Measurements from ENCODE around the gene COTL1.
"Not testable (repeated sequence)": the region's sequence is repeated elsewhere in the genome, so short reads cannot be mapped to it uniquely, and the experiment has no call there.

Gene COTL1

GRCh38 chr16:84569382-84569987, 48.4 kb downstream of the COTL1 start:
- ATAC-seq (no peak), DNase-seq (no peak)

- ATAC-seq (no peak), DNase-seq (no peak)
These were observed 49.8 kb downstream of the COTL1 start for GRCh38 chr16:84568066-84568465.

- DNase-seq = no peak
- ATAC-seq = peak; percentile 30
These were observed 50.5 kb downstream of the COTL1 start for GRCh38 chr16:84567286-84567962.

GRCh38 chr16:84566545-84567257, 51.2 kb downstream of the COTL1 start:
- ATAC-seq = no peak
- no peak for DNase-seq

GRCh38 chr16:84565669-84566495, 52.0 kb downstream of the COTL1 start:
- DNase-seq (no peak), ATAC-seq (no peak)

- ATAC-seq (no peak), DNase-seq (no peak)
These were observed 54.0 kb downstream of the COTL1 start for GRCh38 chr16:84563786-84564420.

GRCh38 chr16:84563064-84563715, 54.7 kb downstream of the COTL1 start:
- DNase-seq = no peak
- no peak for ATAC-seq

GRCh38 chr16:84562174-84562815, 55.6 kb downstream of the COTL1 start:
- DNase-seq (no peak), ATAC-seq (no peak)

- no peak for DNase-seq
- no peak for ATAC-seq
These were observed 56.6 kb downstream of the COTL1 start for GRCh38 chr16:84561291-84561690.

- no peak for ATAC-seq
- no peak for DNase-seq
These were observed 57.6 kb downstream of the COTL1 start for GRCh38 chr16:84560269-84560668.

- DNase-seq (no peak), ATAC-seq (peak; percentile 14)
These were observed 58.5 kb downstream of the COTL1 start for GRCh38 chr16:84559311-84559932.

GRCh38 chr16:84558850-84559249, 59.0 kb downstream of the COTL1 start:
- DNase-seq, ATAC-seq: not testable (repeated sequence)

GRCh38 chr16:84557504-84557903, 60.4 kb downstream of the COTL1 start:
- no peak for DNase-seq
- no peak for ATAC-seq

- ATAC-seq = no peak
- DNase-seq = no peak
These were observed 60.8 kb downstream of the COTL1 start for GRCh38 chr16:84557059-84557458.

- no peak for ATAC-seq
These were observed 62.3 kb downstream of the COTL1 start for GRCh38 chr16:84555418-84556196.

GRCh38 chr16:84554627-84555328, 63.1 kb downstream of the COTL1 start:
- ATAC-seq (no peak), DNase-seq (no peak)

More at GRCh38 chr16:84555418-84556196, 62.3 kb downstream of the COTL1 start:
- DNase-seq = no peak

- peak; percentile 47 for DNase-seq
- ATAC-seq = peak; percentile 21
These were observed 63.9 kb downstream of the COTL1 start for GRCh38 chr16:84553873-84554399.

GRCh38 chr16:84552135-84552534, 65.7 kb downstream of the COTL1 start:
- ATAC-seq (no peak), DNase-seq (no peak)

- ATAC-seq (no peak), DNase-seq (no peak)
These were observed 67.8 kb downstream of the COTL1 start for GRCh38 chr16:84550096-84550495.

Data from stimulated activated naive CD8-positive, alpha-beta T cell treated with anti-CD3 and anti-CD28 coated beads, Interleukin-15, Interleukin-2, amounts not matched to agents 100 U/mL and 50 U/mL, for 24 hours (primary cell).